HG02852 (cell line): ENCODE results near the gene ACO2.

Experiments used
- ATAC-seq: cut with Tn5 transposase; IDR thresholded peaks from one replicate; pipeline ENCODE4 v1.9.1; 2021; ENCODE audit warnings: mild to moderate bottlenecking, moderate library complexity; ENCODE audit not compliant: unreplicated experiment

Gene ACO2

DNA sequence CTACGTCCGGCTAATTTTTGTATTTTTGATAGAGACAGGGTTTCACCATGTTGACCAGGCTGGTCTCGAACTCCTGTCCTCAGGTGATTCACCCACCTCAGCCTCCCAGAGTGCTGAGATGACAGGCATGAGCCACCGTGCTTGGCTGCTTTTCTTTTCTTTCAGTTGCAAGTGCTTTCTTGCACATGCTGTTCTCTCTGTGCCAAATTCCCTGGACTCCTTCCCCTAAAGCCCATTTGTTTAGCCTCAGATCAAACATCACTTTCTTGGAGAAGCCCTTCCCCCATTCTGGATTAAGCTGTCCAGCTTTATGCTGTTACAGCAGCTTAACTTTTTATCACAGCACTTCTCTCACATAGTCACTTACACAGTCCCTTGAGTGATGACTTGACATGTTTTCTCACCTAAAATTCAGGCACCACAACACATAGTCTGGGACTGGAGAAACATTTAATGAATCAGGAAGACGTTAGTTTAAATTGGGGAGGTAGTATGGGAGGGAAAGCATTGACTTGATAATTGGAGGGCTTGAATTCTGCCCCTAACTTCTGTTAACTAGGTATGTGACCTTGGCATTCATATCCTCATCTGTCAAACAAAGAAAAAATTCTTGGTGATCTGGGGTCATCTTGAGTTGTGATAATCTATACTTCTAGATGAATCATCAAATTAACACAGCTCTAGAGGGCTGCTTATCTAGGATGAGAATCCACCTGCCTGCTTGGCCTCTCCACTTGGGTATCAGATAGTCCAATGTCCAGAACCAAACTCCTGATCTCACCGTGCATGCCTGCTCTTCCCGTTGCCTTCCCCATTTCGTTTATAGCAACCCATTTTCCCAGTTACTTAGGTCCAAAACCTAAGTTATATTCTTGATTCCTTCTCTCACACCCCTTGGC lies 18.4 kb downstream of the ACO2 start:
- no peak for ATAC-seq

GRCh38 chr22:41488076-41488475 lies 19.2 kb downstream of the ACO2 start:
- ATAC-seq: no peak

DNA sequence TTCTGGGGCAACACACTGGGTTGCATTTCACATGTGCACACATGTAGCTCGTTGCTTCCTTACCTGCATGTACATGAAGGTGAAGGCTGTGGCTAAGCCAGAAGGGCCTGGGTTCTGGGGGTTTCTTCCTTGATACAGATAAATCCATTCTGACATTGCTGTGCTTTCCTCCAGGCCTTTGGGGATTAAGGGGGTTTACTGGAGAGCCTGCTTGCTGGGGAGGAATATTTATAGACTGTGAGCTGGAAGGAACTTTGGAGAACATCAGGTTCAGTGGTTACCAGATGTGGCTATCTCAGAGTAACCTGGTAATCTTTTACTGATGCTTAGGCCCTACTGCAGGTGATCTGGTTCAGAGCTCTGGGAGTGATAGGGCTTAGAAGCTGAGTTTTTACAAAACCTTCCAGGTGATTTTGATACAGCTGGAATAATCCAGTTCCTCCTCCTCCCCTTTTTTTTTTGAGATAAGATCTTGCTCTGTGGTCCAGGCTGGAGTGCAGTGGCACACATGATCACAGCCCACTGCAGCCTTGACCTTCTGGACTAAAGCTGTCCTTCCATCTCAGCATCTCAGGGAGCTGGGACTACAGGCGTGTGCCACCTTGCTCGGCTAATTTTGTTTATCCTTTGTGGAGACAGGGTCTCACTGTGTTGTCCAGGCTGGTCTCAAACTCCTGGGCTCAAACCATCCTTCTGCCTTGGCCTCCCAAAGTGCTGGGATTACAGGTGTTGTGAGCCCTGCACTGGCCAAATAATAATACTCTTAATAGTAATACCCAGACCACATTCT lies 19.9 kb downstream of the ACO2 start:
- no peak for ATAC-seq

- no peak for ATAC-seq
Observed at GRCh38 chr22:41491374-41492100, 22.6 kb downstream of the ACO2 start.

DNA sequence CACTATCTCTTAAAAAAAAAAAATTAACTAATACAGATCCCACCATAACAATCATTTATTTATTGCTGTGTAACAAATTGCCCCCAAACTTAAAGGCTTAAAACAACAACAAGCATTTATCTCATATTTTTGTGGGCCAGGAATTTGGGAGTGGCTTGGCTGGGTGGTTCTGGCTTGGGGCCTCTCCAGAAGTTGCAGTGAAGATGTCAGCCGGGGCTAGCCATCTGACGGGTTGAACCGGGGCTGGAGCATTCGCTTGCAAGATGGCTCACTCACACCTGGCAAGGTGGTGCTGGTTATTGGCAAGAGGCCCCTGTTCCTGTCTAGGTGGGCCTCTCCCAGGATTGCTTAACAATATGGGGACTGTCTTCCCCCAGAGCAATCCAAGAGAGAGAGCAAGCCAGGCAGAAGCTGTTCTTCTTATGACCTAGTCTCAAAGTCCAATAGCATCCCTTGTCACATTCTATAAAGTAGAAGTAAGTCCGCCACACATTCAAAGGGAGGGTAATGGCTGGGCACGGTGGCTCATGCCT lies 29.5 kb downstream of the ACO2 start:
- ATAC-seq: no peak

GRCh38 chr22:41499624-41500280 lies 30.8 kb downstream of the ACO2 start:
- ATAC-seq: no peak

DNA sequence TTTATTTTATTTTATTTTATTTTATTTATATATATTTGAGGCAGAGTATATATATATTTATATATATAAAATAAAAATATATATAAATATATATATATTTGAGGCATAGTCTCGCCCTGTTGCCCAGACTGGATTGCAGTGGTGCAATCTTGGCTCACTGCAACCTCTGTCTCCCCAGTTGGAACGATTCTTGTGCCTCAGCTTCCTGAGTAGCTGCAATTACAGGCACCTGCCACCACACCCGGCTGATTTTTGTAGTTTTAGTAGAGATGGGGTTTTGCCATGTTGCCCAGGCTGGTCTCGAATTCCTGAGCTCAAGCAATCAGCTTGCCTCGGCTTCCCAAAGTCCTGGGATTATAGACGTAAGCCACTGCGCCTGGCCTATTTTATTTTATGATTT lies 31.4 kb downstream of the ACO2 start:
- ATAC-seq: no peak

- ATAC-seq: no peak
Observed at GRCh38 chr22:41501209-41501608, 32.3 kb downstream of the ACO2 start.

DNA sequence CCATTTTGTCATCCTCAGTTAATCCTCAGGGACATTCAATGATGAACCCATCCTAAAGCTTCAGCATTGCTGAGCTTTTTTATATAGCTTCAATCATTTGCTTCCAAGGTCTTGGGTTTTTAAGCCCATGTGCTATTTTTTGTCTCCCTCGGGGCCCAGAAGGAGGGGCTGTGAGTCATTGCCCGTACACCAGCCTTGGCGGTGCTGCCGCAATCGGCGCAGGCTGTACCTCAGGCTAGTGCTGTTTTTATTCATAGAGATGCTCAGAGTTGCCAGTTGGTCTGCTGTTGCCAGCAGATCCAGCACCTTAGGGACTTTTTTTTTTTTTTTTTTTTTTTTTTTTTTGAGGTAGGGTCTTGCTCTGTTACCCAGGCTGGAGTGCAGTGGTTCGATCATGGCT lies 35.5 kb downstream of the ACO2 start:
- ATAC-seq: no peak

DNA sequence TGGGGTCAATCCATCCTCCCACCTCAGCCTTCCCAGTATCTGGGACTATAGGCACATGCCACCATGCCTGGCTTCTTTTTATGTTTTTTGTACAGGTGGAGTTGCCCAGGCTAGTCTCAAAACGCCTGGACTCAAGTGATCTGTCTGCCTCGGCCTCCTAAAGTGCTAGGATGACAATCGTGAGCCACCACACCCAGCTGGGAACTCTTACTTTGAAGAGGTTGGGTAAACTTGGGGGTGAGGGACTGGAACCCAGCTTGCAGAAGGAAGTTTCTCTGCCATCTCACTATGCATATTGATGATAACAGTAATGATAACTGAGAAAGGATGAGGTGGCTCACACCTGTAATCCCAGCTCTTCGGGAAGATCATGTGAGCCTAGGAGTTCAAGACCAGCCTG lies 35.9 kb downstream of the ACO2 start:
- no peak for ATAC-seq

DNA sequence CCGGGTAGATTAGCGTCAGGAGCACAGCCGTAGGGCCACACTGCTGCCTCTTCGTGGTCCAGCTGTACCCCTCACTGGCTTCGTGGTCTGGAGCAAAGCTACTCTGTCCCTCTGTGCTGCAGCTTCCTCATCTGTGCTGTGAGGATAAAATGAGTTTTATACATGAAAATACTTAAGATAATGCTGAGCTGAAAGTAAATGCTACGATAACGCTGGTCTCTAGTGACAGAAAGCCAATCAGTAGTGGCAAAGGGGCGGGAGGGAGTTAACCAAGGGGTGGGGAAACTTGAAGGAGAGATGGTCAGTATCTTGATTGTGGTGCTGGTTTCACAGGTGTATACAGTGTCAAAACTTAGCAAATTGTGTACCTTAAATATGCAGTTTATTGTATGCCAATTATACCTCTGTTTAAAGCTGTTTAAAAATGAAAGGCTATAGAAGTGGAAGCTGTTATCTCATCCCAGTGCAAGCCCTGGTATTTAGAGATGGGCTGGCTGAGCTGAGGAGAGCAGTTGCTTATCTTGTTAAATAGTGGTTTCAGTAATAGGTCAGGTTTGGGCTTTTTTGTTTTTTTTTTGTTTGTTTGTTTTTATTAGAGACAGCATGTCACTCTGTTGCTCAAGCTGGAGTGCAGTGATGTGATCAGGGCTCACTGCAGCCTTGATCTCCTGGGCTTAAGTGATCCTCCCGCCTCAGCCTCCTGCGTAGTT lies 36.7 kb downstream of the ACO2 start:
- no peak for ATAC-seq

- ATAC-seq: no peak
Observed at GRCh38 chr22:41507330-41508063, 38.6 kb downstream of the ACO2 start.

- ATAC-seq: no peak
Observed at GRCh38 chr22:41508770-41509170, 39.9 kb downstream of the ACO2 start.

GRCh38 chr22:41511521-41511968 lies 42.6 kb downstream of the ACO2 start:
- ATAC-seq: no peak

GRCh38 chr22:41512421-41513194 lies 43.7 kb downstream of the ACO2 start:
- ATAC-seq: no peak

GRCh38 chr22:41513391-41513790 lies 44.5 kb downstream of the ACO2 start:
- no peak for ATAC-seq

- ATAC-seq: no peak
Observed at GRCh38 chr22:41516462-41516861, 47.5 kb downstream of the ACO2 start.
